Neural progenitor cell (in vitro differentiated cells): ENCODE measurements around the gene FOXG1.

ENCODE experiments used
- EZH2 ChIP-seq: fragments of 200-600 bp; sonication (generic); IDR thresholded peaks from 2 replicates; pipeline ENCODE4 v1.6.1; 2017; ENCODE audit warnings: antibody characterized with exemption, mild to moderate bottlenecking, moderate library complexity
- EZH2phosphoT487 ChIP-seq: fragments of 200-600 bp; sonication (generic); IDR thresholded peaks from 2 replicates; pipeline ENCODE4 v1.6.1; 2017; ENCODE audit warnings: antibody characterized with exemption
- TF ChIP-seq, protein P1 (sequence below): fragments of 200-600 bp; sonication (generic); IDR thresholded peaks from 2 replicates; pipeline ENCODE4 v1.5.1; 2017; ENCODE audit warnings: antibody characterized with exemption, mild to moderate bottlenecking

DNA sequence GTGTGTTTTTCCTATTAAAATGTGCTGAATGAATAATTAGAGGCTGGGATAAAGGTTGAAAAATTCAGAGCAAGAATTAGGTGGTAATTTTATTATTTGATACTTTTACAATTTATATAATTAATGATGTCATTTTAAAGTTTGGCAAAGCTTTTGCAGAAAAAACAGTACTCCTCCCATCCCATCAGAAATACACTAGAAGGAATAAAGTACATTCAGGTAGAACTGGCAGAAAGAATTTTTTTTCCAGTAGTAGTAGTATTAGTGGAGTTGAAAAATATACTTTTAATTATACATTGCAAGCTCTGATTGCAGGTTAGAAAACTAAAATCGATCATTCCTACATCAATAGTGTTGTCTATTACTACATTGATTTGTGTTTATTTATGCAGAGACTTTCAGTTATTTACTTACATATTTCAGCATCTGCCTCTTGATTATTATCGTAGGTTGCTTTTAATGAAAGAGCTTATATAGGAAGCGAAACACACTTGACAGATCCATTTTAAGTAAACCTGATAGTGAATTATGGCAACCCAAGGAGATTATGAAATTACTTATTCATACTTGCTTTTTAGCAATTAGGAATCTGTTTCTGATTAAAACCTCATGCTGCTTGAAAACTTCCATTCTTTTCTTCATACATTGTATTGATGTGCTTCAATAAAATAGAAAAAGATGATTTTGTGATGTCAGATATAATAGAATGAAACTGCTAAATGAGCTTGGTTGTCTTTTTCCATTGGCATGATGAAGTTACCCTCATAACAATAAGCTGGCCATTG, 10.1 kb downstream of the FOXG1 start:
- TF ChIP-seq, protein P1, sequence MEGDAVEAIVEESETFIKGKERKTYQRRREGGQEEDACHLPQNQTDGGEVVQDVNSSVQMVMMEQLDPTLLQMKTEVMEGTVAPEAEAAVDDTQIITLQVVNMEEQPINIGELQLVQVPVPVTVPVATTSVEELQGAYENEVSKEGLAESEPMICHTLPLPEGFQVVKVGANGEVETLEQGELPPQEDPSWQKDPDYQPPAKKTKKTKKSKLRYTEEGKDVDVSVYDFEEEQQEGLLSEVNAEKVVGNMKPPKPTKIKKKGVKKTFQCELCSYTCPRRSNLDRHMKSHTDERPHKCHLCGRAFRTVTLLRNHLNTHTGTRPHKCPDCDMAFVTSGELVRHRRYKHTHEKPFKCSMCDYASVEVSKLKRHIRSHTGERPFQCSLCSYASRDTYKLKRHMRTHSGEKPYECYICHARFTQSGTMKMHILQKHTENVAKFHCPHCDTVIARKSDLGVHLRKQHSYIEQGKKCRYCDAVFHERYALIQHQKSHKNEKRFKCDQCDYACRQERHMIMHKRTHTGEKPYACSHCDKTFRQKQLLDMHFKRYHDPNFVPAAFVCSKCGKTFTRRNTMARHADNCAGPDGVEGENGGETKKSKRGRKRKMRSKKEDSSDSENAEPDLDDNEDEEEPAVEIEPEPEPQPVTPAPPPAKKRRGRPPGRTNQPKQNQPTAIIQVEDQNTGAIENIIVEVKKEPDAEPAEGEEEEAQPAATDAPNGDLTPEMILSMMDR: no peak
- TF ChIP-seq EZH2 (no peak), EZH2phosphoT487 (no peak)
